Measurements from ENCODE around the gene CHTF18.

CHTF18 gene

DNA sequence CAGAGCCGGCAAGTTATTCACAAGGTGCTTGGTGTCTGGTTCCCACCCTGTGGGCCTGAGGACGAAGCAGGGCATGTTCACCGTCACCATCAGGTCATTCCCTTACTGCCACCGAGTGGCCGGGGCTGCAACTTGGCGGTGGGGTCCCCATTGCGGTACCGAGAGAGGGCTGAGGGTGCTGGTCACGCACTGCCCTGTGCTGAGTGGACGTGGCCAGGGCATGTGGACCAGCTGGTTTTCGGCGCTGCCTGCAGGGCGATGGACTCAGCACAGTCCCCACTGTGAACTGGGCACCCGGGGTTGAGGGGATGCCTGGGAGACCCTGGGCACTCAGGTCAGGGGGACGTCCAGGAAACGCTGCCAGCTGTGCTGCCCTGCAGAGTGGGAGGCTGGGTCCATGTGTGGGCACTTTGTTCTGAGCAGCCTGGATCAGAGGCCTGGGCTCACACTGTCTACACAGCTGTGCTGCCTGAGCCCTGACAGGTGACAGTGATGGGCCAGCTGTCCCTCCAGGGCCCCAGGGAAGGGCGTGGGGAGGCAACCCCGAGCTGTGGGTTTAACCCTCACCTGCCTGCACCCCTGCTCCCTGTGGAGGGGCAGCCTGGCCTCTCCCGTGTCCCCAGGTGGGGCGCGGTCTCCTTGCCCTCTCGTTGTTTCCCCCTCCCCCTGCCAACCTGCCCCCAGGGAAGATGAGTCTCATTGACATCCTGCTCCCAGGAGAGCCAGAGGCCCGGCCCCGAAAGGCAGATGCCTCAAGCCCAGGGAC, 51.4 kb downstream of the CHTF18 start:
- no peak for ATAC-seq (replicated peaks; ENCODE audit: extremely low read depth, poor library complexity, severe bottlenecking)
- H3K36me3 Mint-ChIP-seq (ENCODE audit: insufficient read depth): peaks cover 2% of the 10 kb centered on the region
- H3K4me3 Mint-ChIP-seq: no peak overlapping the region
- H3K9me3 Mint-ChIP-seq: peaks cover 8% of the 10 kb centered on the region
- H3K4me1 Mint-ChIP-seq: no peaks in the 10 kb centered on the region
- no peak overlapping the region for H3K27ac Mint-ChIP-seq (ENCODE audit: low read depth)
- DNase-seq (ENCODE audit: low spot score in 2 of 2): no peak
- H3K27me3 Mint-ChIP-seq: no peaks in the 10 kb centered on the region

DNA sequence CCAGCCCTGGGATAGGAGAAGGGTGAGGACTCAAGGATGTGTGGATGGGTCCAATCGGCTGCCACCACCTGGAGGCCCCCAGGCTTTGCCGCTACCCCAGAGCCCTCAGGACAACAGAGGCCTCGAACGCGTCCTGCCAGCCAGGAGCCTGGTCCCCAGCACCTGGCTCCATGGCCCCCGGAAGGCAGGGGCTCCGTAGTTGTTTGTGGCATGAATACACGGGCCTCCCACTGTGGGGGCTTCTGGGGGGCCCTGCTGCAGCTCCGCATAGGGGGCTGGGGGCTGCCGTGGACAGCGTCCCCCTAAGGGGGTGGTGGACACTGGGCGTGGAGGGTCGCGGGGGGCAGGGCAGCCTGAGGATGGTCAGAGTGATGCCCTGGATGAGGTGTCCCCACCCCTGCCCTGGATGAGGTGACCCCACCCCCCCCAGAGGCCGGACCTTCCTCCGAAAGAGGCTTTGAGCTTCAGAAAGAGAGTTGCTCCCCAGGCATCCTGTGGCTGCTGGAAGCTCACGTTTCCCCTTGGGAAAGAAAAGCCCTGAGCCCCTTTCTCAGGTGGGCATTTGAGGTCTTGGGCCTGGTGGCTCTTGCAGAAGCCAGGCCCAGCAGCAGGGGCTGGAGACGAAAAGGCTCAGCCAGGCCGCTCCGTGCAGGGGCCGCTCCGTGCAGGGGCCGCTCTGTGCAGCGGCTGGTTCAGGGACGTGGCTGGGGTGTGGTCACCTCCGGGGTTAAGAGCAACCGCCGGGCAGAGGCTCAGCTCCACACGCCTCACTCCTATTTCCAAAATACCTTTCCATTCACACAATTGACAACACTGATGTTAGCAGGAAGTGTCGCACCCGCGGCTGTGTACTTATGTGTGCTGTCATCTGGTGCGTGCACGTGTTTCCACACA, 52.4 kb downstream of the CHTF18 start:
- no peaks in the 10 kb centered on the region for H3K27me3 Mint-ChIP-seq
- H3K9me3 Mint-ChIP-seq: peaks cover 8% of the 10 kb centered on the region
- H3K4me3 Mint-ChIP-seq: no peak overlapping the region
- H3K4me1 Mint-ChIP-seq: no peaks in the 10 kb centered on the region
- ATAC-seq (replicated peaks; ENCODE audit: extremely low read depth, poor library complexity, severe bottlenecking): no peak
- peaks cover 2% of the 10 kb centered on the region for H3K36me3 Mint-ChIP-seq (ENCODE audit: insufficient read depth)
- no peak for DNase-seq (ENCODE audit: low spot score in 2 of 2)
- H3K27ac Mint-ChIP-seq (ENCODE audit: low read depth): no peak overlapping the region

DNA sequence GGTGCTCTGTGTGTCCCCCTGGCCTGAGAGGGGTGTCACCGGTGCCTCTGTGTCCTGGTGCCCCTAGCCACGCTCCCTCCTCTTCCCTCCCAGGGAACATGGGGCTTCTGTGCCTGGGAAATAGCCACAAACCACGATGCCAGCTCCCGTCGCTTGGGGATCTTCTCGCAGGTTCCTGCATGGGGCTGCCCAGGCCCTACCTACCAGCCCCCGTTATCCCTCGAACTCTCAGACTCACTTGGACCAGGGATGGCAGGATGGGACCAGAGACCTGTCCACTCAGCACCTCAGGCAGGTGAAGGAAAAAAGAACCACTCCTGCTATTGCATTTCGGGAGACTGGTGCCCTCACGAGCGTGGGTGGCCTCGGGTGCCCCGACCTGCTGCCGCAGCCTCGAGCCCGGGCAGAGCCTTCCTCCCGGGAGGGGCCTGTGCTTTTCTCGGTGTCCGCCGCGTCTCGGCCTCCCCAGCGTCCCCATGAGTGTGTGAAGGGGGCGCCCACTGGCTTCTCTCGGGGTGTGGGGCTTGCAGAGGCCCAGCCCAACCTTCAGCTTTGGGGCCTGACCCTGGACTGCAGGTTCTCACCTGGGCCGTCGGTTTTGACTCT, 53.1 kb downstream of the CHTF18 start:
- Mint-ChIP-seq H3K27ac (ENCODE audit: low read depth) (no peak overlapping the region), H3K36me3 (ENCODE audit: insufficient read depth) (peaks cover 2% of the 10 kb centered on the region), H3K4me1 (no peaks in the 10 kb centered on the region), H3K27me3 (no peaks in the 10 kb centered on the region), H3K4me3 (no peak overlapping the region), H3K9me3 (peaks cover 3% of the 10 kb centered on the region)
- DNase-seq (ENCODE audit: low spot score in 2 of 2) (no peak), ATAC-seq (replicated peaks; ENCODE audit: extremely low read depth, poor library complexity, severe bottlenecking) (no peak)

DNA sequence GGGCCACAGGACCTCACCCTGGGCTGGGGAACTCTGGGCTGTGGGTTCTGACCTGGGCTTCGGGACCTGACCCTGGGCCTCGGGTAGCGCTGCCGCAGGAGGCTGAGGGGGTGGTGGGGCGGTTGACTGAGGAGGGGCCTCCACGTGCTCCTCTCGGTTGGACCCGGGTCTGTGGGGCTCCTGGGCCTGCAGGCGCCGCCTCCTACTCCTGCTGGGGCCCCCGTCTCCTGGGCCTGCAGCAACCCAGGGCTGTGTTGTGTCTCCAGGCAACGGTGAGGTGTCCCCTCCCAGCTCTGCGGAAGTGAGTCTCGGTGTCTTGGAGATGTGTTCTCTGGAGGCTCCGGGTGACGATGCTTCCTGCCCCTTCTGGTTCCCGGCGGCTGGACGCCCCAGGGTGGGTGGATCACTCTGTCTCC, 53.6 kb downstream of the CHTF18 start:
- no peak overlapping the region for H3K4me3 Mint-ChIP-seq
- no peaks in the 10 kb centered on the region for H3K27me3 Mint-ChIP-seq
- H3K36me3 Mint-ChIP-seq (ENCODE audit: insufficient read depth): peaks cover 2% of the 10 kb centered on the region
- H3K4me1 Mint-ChIP-seq: no peaks in the 10 kb centered on the region
- H3K9me3 Mint-ChIP-seq: no peaks in the 10 kb centered on the region
- no peak overlapping the region for H3K27ac Mint-ChIP-seq (ENCODE audit: low read depth)
- no peak for ATAC-seq (replicated peaks; ENCODE audit: extremely low read depth, poor library complexity, severe bottlenecking)
- DNase-seq (ENCODE audit: low spot score in 2 of 2): no peak

GRCh38 chr16:842711-843560, 54.5 kb downstream of the CHTF18 start:
- no peaks in the 10 kb centered on the region for H3K27me3 Mint-ChIP-seq
- no peaks in the 10 kb centered on the region for H3K4me1 Mint-ChIP-seq
- H3K36me3 Mint-ChIP-seq (ENCODE audit: insufficient read depth): peaks cover 2% of the 10 kb centered on the region
- no peak overlapping the region for H3K4me3 Mint-ChIP-seq
- H3K27ac Mint-ChIP-seq (ENCODE audit: low read depth): no peak overlapping the region
- ATAC-seq (replicated peaks; ENCODE audit: extremely low read depth, poor library complexity, severe bottlenecking) (no peak), DNase-seq (ENCODE audit: low spot score in 2 of 2) (no peak)
- H3K9me3 Mint-ChIP-seq: no peaks in the 10 kb centered on the region

DNA sequence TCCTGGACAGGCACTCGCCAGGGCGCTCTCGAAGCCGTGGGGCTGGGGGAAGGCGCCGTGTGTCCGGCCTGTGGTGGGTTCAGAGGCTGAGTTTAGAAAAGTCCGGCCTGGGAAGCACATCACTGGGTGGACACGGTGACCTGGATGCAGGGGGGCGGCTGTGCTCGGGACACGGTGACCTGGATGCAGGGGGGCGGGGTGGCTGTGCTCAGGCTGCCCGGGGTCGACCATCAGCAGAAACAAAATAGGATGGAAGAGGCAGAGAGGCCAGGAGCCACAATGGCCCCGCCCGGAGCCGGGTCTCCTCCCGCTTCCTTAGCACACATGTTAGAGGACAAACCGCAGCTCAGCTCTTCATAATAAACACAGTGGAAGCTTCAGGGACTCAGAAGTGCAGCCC, 55.4 kb downstream of the CHTF18 start:
- no peaks in the 10 kb centered on the region for H3K4me1 Mint-ChIP-seq
- no peaks in the 10 kb centered on the region for H3K9me3 Mint-ChIP-seq
- H3K27ac Mint-ChIP-seq (ENCODE audit: low read depth): no peak overlapping the region
- no peak for DNase-seq (ENCODE audit: low spot score in 2 of 2)
- no peaks in the 10 kb centered on the region for H3K27me3 Mint-ChIP-seq
- no peak for ATAC-seq (replicated peaks; ENCODE audit: extremely low read depth, poor library complexity, severe bottlenecking)
- no peak overlapping the region for H3K4me3 Mint-ChIP-seq
- peaks cover 2% of the 10 kb centered on the region for H3K36me3 Mint-ChIP-seq (ENCODE audit: insufficient read depth)

DNA sequence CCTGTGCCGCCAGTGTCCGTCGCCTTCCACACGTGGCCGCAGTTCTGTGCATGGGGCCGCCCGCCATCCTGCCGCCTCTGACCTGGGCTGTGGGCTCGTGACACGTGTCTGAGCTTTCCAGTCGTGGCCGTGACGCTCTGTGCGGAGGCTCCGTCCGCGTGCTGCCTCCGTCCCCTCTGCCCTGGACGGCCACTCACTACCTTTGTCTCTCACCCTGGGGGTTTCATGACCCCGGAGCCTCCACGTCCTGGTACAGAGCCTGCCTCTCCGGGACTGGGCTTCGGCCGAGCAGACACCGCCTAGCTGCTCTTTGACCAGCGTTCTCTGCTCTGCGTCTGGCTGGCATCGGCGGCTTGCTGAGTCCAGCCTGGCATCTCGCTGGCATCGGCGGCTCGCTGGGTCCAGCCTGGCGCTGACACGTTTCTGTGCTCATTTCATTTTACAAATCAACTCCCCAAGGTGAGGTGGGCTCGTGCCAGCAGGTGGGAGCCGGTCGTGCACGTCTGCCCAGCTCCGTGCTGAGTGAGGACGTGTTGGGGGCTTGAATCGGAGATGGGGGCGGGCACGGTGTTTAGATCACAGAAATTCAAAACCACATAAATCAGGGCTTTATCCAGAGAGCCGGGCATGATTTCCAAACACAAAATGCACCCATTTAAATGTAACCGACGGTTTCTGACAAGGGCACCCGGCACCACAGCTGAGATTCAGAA, 56.4 kb downstream of the CHTF18 start:
- Mint-ChIP-seq H3K4me1 (no peaks in the 10 kb centered on the region), H3K4me3 (no peak overlapping the region), H3K9me3 (no peaks in the 10 kb centered on the region), H3K36me3 (ENCODE audit: insufficient read depth) (peaks cover 1% of the 10 kb centered on the region), H3K27me3 (no peaks in the 10 kb centered on the region), H3K27ac (ENCODE audit: low read depth) (peak overlapping the region; percentile 59)
- DNase-seq (ENCODE audit: low spot score in 2 of 2) (no peak), ATAC-seq (replicated peaks; ENCODE audit: extremely low read depth, poor library complexity, severe bottlenecking) (no peak)

DNA sequence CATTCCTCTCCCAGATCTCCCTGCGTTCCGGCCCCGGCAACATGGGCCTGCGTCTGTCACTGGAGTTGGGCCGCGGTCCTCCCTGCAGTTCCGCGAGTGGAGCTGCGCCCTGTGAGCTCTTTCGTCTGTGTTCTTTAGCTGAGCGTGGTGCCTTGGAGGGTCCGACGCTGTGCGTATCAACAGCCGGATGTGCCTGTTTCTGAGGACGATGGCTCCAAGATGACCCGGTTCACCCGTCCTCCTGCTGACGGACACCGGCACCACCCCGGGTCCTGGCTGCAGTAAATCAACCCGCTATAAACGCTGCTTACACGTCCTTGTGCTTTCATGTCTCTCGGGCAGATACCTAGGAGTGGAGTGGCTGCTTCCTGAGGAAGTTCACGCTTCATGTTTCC, 56.9 kb downstream of the CHTF18 start:
- H3K27ac Mint-ChIP-seq (ENCODE audit: low read depth): no peak overlapping the region
- no peaks in the 10 kb centered on the region for H3K9me3 Mint-ChIP-seq
- no peak overlapping the region for H3K4me3 Mint-ChIP-seq
- H3K4me1 Mint-ChIP-seq: no peaks in the 10 kb centered on the region
- H3K36me3 Mint-ChIP-seq (ENCODE audit: insufficient read depth): peaks cover 3% of the 10 kb centered on the region
- ATAC-seq (replicated peaks; ENCODE audit: extremely low read depth, poor library complexity, severe bottlenecking) (no peak), DNase-seq (ENCODE audit: low spot score in 2 of 2) (no peak)
- no peaks in the 10 kb centered on the region for H3K27me3 Mint-ChIP-seq

DNA sequence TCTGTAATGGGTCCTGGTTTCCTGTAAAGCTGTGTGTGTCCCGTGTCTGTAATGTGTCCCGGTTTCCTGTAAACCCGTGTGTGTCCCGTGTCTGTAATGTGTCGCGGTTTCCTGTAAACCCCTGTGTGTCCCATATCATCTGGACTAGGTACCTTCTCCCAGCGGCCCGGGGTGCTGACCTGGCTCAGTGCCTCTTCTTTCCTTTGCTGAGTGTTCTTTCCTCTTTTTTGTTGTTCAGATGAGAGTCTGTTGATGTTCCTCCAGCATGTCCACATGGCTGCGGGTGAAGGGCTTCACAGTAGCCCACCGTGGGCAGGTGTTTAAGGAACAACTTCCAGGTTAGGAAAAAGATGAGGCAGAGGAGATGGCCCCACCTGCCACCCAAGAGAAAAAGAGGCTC, 58.7 kb downstream of the CHTF18 start:
- H3K9me3 Mint-ChIP-seq: no peaks in the 10 kb centered on the region
- no peak overlapping the region for H3K27ac Mint-ChIP-seq (ENCODE audit: low read depth)

More for the DNA sequence above, 58.7 kb downstream of the CHTF18 start:
- ATAC-seq (replicated peaks; ENCODE audit: extremely low read depth, poor library complexity, severe bottlenecking) (no peak), DNase-seq (ENCODE audit: low spot score in 2 of 2) (no peak)
- Mint-ChIP-seq H3K4me1 (no peaks in the 10 kb centered on the region), H3K27me3 (no peaks in the 10 kb centered on the region), H3K4me3 (no peak overlapping the region), H3K36me3 (ENCODE audit: insufficient read depth) (peaks cover 4% of the 10 kb centered on the region)
